Activated T-cell treated with anti-CD3 and anti-CD28 coated beads, Interleukin-2, amount 50 U/mL, for 1 hour (primary cell): ENCODE results near the gene USH2A.

Source experiments
- DNase-seq: peaks from one replicate; pipeline ENCODE4 v3.0.0-alpha.2; 2020

USH2A gene

GRCh38 chr1:215835951-215836350 lies 587.3 kb downstream of the USH2A start:
- no peak for DNase-seq

GRCh38 chr1:215833941-215834729 lies 589.1 kb downstream of the USH2A start:
- no peak for DNase-seq

GRCh38 chr1:215830226-215830810 lies 592.9 kb downstream of the USH2A start:
- no peak for DNase-seq

- no peak for DNase-seq
These were observed 598.2 kb downstream of the USH2A start for GRCh38 chr1:215825056-215825455.

GRCh38 chr1:215824245-215824644 lies 599.0 kb downstream of the USH2A start:
- DNase-seq, result no peak

- no peak for DNase-seq
These were observed 604.1 kb downstream of the USH2A start for GRCh38 chr1:215819114-215819513.

GRCh38 chr1:215807911-215808436 lies 615.3 kb downstream of the USH2A start:
- DNase-seq, result no peak

GRCh38 chr1:215807218-215807617 lies 616.0 kb downstream of the USH2A start:
- DNase-seq, result no peak

- DNase-seq, result no peak
These were observed 625.4 kb downstream of the USH2A start for GRCh38 chr1:215797859-215798258.

GRCh38 chr1:215794156-215794555 lies 629.1 kb downstream of the USH2A start:
- no peak for DNase-seq

GRCh38 chr1:215793180-215793579 lies 630.1 kb downstream of the USH2A start:
- DNase-seq, result no peak

GRCh38 chr1:215792446-215792845 lies 630.8 kb downstream of the USH2A start:
- DNase-seq, result no peak

- DNase-seq, result no peak
These were observed 633.3 kb downstream of the USH2A start for GRCh38 chr1:215789981-215790380.

- DNase-seq, result no peak
These were observed 636.3 kb downstream of the USH2A start for GRCh38 chr1:215786997-215787396.

GRCh38 chr1:215780641-215781040 lies 642.6 kb downstream of the USH2A start:
- DNase-seq, result no peak

- DNase-seq, result no peak
These were observed 643.1 kb downstream of the USH2A start for GRCh38 chr1:215780139-215780538.

- no peak for DNase-seq
These were observed 643.5 kb downstream of the USH2A start for GRCh38 chr1:215779729-215780128.

- no peak for DNase-seq
These were observed 645.8 kb downstream of the USH2A start for GRCh38 chr1:215777370-215777925.

GRCh38 chr1:215776336-215776735 lies 646.9 kb downstream of the USH2A start:
- no peak for DNase-seq

- no peak for DNase-seq
These were observed 651.1 kb downstream of the USH2A start for GRCh38 chr1:215772151-215772550.

GRCh38 chr1:215768303-215768702 lies 654.9 kb downstream of the USH2A start:
- no peak for DNase-seq

- DNase-seq, result no peak
These were observed 655.5 kb downstream of the USH2A start for GRCh38 chr1:215767761-215768160.

- DNase-seq, result no peak
These were observed 656.7 kb downstream of the USH2A start for GRCh38 chr1:215766521-215766920.

GRCh38 chr1:215765833-215766232 lies 657.4 kb downstream of the USH2A start:
- DNase-seq, result no peak
